Hepatocyte (in vitro differentiated cells): ENCODE data around the gene HAND2. TPM values are rescaled to one million over a fixed set of nuclear protein-coding genes. Genes with fewer than 3 reads are reported as not detected.

ENCODE experiments used
- DNase-seq: peaks from one replicate; pipeline ENCODE4 v3.0.0-alpha.2; 2016; ENCODE audit warnings: low spot score
- H2AFZ ChIP-seq: fragments of 200-600 bp; sonication (generic); 2 replicates; pipeline ENCODE4 v1.6.0; 2016; ENCODE audit warnings: antibody characterized with exemption, mild to moderate bottlenecking
- H3K27ac ChIP-seq: fragments of 200-600 bp; sonication (generic); 2 replicates; pipeline ENCODE4 v1.5.1; 2016; ENCODE audit warnings: mild to moderate bottlenecking
- H3K27me3 ChIP-seq: fragments of 200-600 bp; sonication (generic); 2 replicates; pipeline ENCODE4 v1.6.1; 2016
- H3K36me3 ChIP-seq: fragments of 200-600 bp; sonication (generic); replicated peaks from 2 replicates; pipeline ENCODE4 v1.5.1; 2016; ENCODE audit warnings: low read depth; ENCODE audit not compliant: insufficient read depth
- H3K4me1 ChIP-seq: fragments of 200-600 bp; sonication (generic); 2 replicates; pipeline ENCODE4 v1.5.1; 2016; ENCODE audit warnings: mild to moderate bottlenecking, moderate library complexity; ENCODE audit not compliant: insufficient read depth
- H3K4me2 ChIP-seq: fragments of 200-600 bp; sonication (generic); 2 replicates; pipeline ENCODE4 v1.6.0; 2016
- H3K4me3 ChIP-seq: fragments of 200-600 bp; sonication (generic); 2 replicates; pipeline ENCODE4 v1.5.1; 2016; ENCODE audit warnings: mild to moderate bottlenecking
- H3K79me2 ChIP-seq: fragments of 200-600 bp; sonication (generic); 2 replicates; pipeline ENCODE4 v1.6.0; 2017; ENCODE audit warnings: mild to moderate bottlenecking
- H3K9me2 ChIP-seq: fragments of 200-600 bp; sonication (generic); replicated peaks from 2 replicates; pipeline ENCODE4 v1.6.0; 2017; ENCODE audit warnings: mild to moderate bottlenecking; ENCODE audit not compliant: insufficient read depth
- H3K9me3 ChIP-seq: fragments of 200-600 bp; sonication (generic); 2 replicates; pipeline ENCODE4 v1.5.1; 2016; ENCODE audit warnings: low read depth, mild to moderate bottlenecking
- H4K20me1 ChIP-seq: fragments of 200-600 bp; sonication (generic); 2 replicates; pipeline ENCODE4 v1.6.0; 2016; ENCODE audit warnings: mild to moderate bottlenecking; ENCODE audit not compliant: insufficient read depth, poor library complexity, severe bottlenecking
- CTCF ChIP-seq: fragments of 200-600 bp; sonication (generic); IDR thresholded peaks from 2 replicates; pipeline ENCODE4 v1.5.1; 2016; ENCODE audit warnings: antibody characterized with exemption, mild to moderate bottlenecking; ENCODE audit not compliant: poor library complexity
- EZH2 ChIP-seq: fragments of 200-600 bp; sonication (generic); IDR thresholded peaks from 2 replicates; pipeline ENCODE4 v1.6.1; 2016; ENCODE audit warnings: antibody characterized with exemption, mild to moderate bottlenecking, borderline replicate concordance
- EZH2phosphoT487 ChIP-seq: fragments of 200-600 bp; sonication (generic); IDR thresholded peaks from one replicate; pipeline ENCODE4 v1.6.1; 2018; ENCODE audit warnings: antibody characterized with exemption, mild to moderate bottlenecking, low read depth, moderate library complexity; ENCODE audit not compliant: unreplicated experiment, severe bottlenecking
- WGBS: methylation state at CpG from one replicate; pipeline ENCODE4 v1.1.6; 2016; ENCODE audit warnings: low lambda C conversion rate; ENCODE audit errors: missing lambda C conversion rate; 5-methylcytosine and 5-hydroxymethylcytosine counted together
- polyA plus RNA-seq: library from polyadenylated mRNA; unstranded; fragments of >200 nt; fragmentation: Nextera tagmentation; extraction: Ambion mirVana; gene quantifications from 2 replicates; pipeline ENCODE4 v1.2.1, GENCODE V29; 2016
- total RNA-seq: library from RNA; depleted of rRNA; stranded (reverse); fragments of >200 nt; gene quantifications from 2 replicates; pipeline ENCODE4 v1.2.3, GENCODE V29; 2014

Gene HAND2
- total and polyA plus RNA-seq, 2 experiments from 2014 or later = 69.7 to 141 TPM

GRCh38 chr4:173502282-173502681, 27.7 kb downstream of the HAND2 start:
- no peaks in the 10 kb centered on the region for H3K9me2 ChIP-seq
- no peaks in the 10 kb centered on the region for H3K9me3 ChIP-seq
- H2AFZ ChIP-seq = no peak overlapping the region
- peaks cover 7% of the 10 kb centered on the region for H3K4me1 ChIP-seq
- H3K27ac ChIP-seq = no peak overlapping the region
- TF ChIP-seq CTCF (no peak), EZH2 (no peak), EZH2phosphoT487 (no peak)
- 32% methylated on average over 5 of the region's 5 CpGs for WGBS
- peaks cover 78% of the 10 kb centered on the region for H3K27me3 ChIP-seq
- DNase-seq = no peak
- H3K79me2 ChIP-seq = no peaks in the 10 kb centered on the region
- H4K20me1 ChIP-seq = no peaks in the 10 kb centered on the region
- no peak overlapping the region for H3K4me3 ChIP-seq
- H3K4me2 ChIP-seq = no peak overlapping the region
- no peaks in the 10 kb centered on the region for H3K36me3 ChIP-seq

GRCh38 chr4:173501592-173502150, 28.4 kb downstream of the HAND2 start:
- no peak for DNase-seq
- peaks cover 72% of the 10 kb centered on the region for H3K27me3 ChIP-seq
- H3K36me3 ChIP-seq = no peaks in the 10 kb centered on the region
- no peak overlapping the region for H3K4me3 ChIP-seq
- peak overlapping the region; percentile 60 for H2AFZ ChIP-seq
- peak overlapping the region; percentile 74 for H3K4me2 ChIP-seq
- WGBS = 43% methylated on average over 21 of the region's 21 CpGs
- H3K4me1 ChIP-seq = peaks cover 7% of the 10 kb centered on the region
- no peak overlapping the region for H3K27ac ChIP-seq
- H3K9me2 ChIP-seq = no peaks in the 10 kb centered on the region
- H3K79me2 ChIP-seq = no peaks in the 10 kb centered on the region
- H3K9me3 ChIP-seq = no peaks in the 10 kb centered on the region
- TF ChIP-seq CTCF = no peak
- TF ChIP-seq EZH2phosphoT487 = no peak
- TF ChIP-seq EZH2 = no peak
- no peaks in the 10 kb centered on the region for H4K20me1 ChIP-seq

- Histone ChIP-seq H2AFZ (peak overlapping the region; percentile 60), H3K4me1 (peaks cover 7% of the 10 kb centered on the region), H3K27ac (no peak overlapping the region), H3K79me2 (no peaks in the 10 kb centered on the region), H4K20me1 (no peaks in the 10 kb centered on the region), H3K9me3 (no peaks in the 10 kb centered on the region), H3K4me3 (no peak overlapping the region), H3K4me2 (peak overlapping the region; percentile 74), H3K27me3 (peaks cover 70% of the 10 kb centered on the region), H3K9me2 (no peaks in the 10 kb centered on the region), H3K36me3 (no peaks in the 10 kb centered on the region)
- TF ChIP-seq CTCF (no peak), EZH2 (no peak), EZH2phosphoT487 (no peak)
- DNase-seq = no peak
- WGBS = 41% methylated on average over 47 of the region's 48 CpGs
Measured at GRCh38 chr4:173500841-173501591, 29.0 kb downstream of the HAND2 start.
